ENCODE measurements around the gene PFKFB4. TPM values are rescaled to one million over a fixed set of nuclear protein-coding genes. Genes with fewer than 3 reads are reported as not detected.
A peak's percentile ranks its signal among the peaks of the same experiment; 100 is the strongest.
"Not testable (repeated sequence)": the region's sequence is repeated elsewhere in the genome, so short reads cannot be mapped to it uniquely, and the experiment has no call there.

Gene PFKFB4
- total and polyA plus RNA-seq, 2 donors (not counting 1 experiment from before 2014, with no cell fraction given), result 1.3 to 3.3 TPM

GRCh38 chr3:48475188-48475587 lies 81.4 kb downstream of the PFKFB4 start:
- Mint-ChIP-seq H3K27me3 (no peaks in the 10 kb centered on the region), H3K27ac (peak overlapping the region; percentile 74), H3K4me3 (no peak overlapping the region), H3K9me3 (ENCODE audit: insufficient read depth) (no peaks in the 10 kb centered on the region), H3K4me1 (peaks cover 62% of the 10 kb centered on the region)
- Histone ChIP-seq H4K20me1 (ENCODE audit: control insufficient read depth, insufficient read depth, low read length, poor library complexity, severe bottlenecking) (no peaks in the 10 kb centered on the region), H3K4me3 (ENCODE audit: control extremely low read depth in 1 of 5, extremely low read depth in 1 of 5, insufficient read depth in 1 of 5, low read depth in 2 of 5, low read length in 4 of 5) (no peak overlapping the region), H3K4me1 (ENCODE audit: control insufficient read depth in 2 of 2, insufficient read depth in 2 of 2, low read length in 2 of 2) (peaks cover 58 to 76% of the 10 kb centered on the region in 2 donors), H3K27me3 (replicated peaks in 1 of 4; ENCODE audit: control extremely low read depth in 1 of 4, control insufficient read depth in 3 of 4, insufficient read depth in 4 of 4, low read length in 3 of 4) (no peaks in the 10 kb centered on the region), H2AFZ (ENCODE audit: insufficient read depth, low read depth, low read length, poor library complexity, severe bottlenecking) (no peak overlapping the region), H3K4me2 (replicated peaks; ENCODE audit: low read depth, low read length, poor library complexity, severe bottlenecking) (no peak overlapping the region), H3K9ac (ENCODE audit: low read length) (no peak overlapping the region), H3K9me3 (ENCODE audit: control extremely low read depth in 1 of 3, control insufficient read depth in 2 of 3, insufficient read depth in 1 of 3, low read length in 2 of 3) (no peaks in the 10 kb centered on the region), H3K27ac (ENCODE audit: low read length in 2 of 2) (peak overlapping the region in 1 of 2 donors; percentile 61), H3K79me2 (ENCODE audit: control insufficient read depth, insufficient read depth, low read length) (peaks cover 74% of the 10 kb centered on the region), H3K36me3 (replicated peaks in 1 of 2; ENCODE audit: control extremely low read depth in 1 of 2, control insufficient read depth in 1 of 2, extremely low read depth in 1 of 2, insufficient read depth in 2 of 2, low read length in 1 of 2) (peaks cover 0 to 5% of the 10 kb centered on the region in 2 experiments)
- DNase-seq (no peak), ATAC-seq (ENCODE audit: low read depth) (no peak)
- intact Hi-C loops (cut with micrococcal nuclease), result no loop called here
- CTCF ChIA-PET, result interaction anchor here (1.2 to 17.7 kb wide), 3 partner anchors 32 to 39 kb away, joined by 6 to 240 read pairs (median 31); partner anchors contain the start of genes CCDC51, SHISA5 and TMA7
- TF ChIP-seq EZH2 (IDR thresholded peaks at IDR 0.05; ENCODE audit: borderline replicate concordance, insufficient read depth, low read depth, low read length, poor library complexity, severe bottlenecking), result no peak
- TF ChIP-seq, protein P1, sequence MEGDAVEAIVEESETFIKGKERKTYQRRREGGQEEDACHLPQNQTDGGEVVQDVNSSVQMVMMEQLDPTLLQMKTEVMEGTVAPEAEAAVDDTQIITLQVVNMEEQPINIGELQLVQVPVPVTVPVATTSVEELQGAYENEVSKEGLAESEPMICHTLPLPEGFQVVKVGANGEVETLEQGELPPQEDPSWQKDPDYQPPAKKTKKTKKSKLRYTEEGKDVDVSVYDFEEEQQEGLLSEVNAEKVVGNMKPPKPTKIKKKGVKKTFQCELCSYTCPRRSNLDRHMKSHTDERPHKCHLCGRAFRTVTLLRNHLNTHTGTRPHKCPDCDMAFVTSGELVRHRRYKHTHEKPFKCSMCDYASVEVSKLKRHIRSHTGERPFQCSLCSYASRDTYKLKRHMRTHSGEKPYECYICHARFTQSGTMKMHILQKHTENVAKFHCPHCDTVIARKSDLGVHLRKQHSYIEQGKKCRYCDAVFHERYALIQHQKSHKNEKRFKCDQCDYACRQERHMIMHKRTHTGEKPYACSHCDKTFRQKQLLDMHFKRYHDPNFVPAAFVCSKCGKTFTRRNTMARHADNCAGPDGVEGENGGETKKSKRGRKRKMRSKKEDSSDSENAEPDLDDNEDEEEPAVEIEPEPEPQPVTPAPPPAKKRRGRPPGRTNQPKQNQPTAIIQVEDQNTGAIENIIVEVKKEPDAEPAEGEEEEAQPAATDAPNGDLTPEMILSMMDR (IDR thresholded peaks at IDR 0.05), result no peak
- 96% methylated on average over 10 of the region's 11 CpGs for WGBS (ENCODE audit: insufficient coverage)
- POLR2A ChIA-PET, result interaction anchor here (4.3 kb wide), 1 partner anchor 35 kb away, joined by 22 read pairs; the partner anchor contains the start of genes CCDC51 and TMA7

DNA sequence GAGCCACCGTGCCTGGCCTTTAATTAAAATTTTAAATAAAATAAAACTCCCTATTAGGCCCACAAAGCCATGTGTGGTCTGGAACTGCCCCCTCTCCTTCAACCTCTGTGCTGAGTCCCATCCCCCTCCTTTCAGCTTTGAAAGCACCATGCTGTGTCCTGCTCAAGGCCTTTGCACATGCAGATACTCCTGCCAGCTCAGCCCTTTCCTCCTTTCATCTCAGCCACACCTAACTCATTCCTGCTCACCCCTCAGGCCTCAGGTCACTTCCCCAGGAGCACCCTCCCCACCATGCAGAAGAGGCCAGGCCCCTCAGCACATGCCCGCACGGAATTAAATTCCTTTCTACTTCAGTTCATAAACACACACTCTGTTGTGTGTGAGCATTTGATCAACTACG lies 82.0 kb downstream of the PFKFB4 start:
- Histone ChIP-seq H3K79me2 (ENCODE audit: control insufficient read depth, insufficient read depth, low read length) (peaks cover 80% of the 10 kb centered on the region), H2AFZ (ENCODE audit: insufficient read depth, low read depth, low read length, poor library complexity, severe bottlenecking) (no peak overlapping the region), H3K36me3 (replicated peaks in 1 of 2; ENCODE audit: control extremely low read depth in 1 of 2, control insufficient read depth in 1 of 2, extremely low read depth in 1 of 2, insufficient read depth in 2 of 2, low read length in 1 of 2) (peaks cover 0 to 10% of the 10 kb centered on the region in 2 experiments), H3K9ac (ENCODE audit: low read length) (no peak overlapping the region), H3K9me3 (ENCODE audit: control extremely low read depth in 1 of 3, control insufficient read depth in 2 of 3, insufficient read depth in 1 of 3, low read length in 2 of 3) (no peaks in the 10 kb centered on the region), H3K27me3 (replicated peaks in 1 of 4; ENCODE audit: control extremely low read depth in 1 of 4, control insufficient read depth in 3 of 4, insufficient read depth in 4 of 4, low read length in 3 of 4) (no peaks in the 10 kb centered on the region), H3K4me1 (ENCODE audit: control insufficient read depth in 2 of 2, insufficient read depth in 2 of 2, low read length in 2 of 2) (peaks cover 60 to 76% of the 10 kb centered on the region in 2 donors), H3K27ac (ENCODE audit: low read length in 2 of 2) (peak overlapping the region in 1 of 2 donors; percentile 61), H3K4me2 (replicated peaks; ENCODE audit: low read depth, low read length, poor library complexity, severe bottlenecking) (no peak overlapping the region), H3K4me3 (ENCODE audit: control extremely low read depth in 1 of 5, extremely low read depth in 1 of 5, insufficient read depth in 1 of 5, low read depth in 2 of 5, low read length in 4 of 5) (no peak overlapping the region), H4K20me1 (ENCODE audit: control insufficient read depth, insufficient read depth, low read length, poor library complexity, severe bottlenecking) (peaks cover under 1% of the 10 kb centered on the region)
- no peak for ATAC-seq (ENCODE audit: low read depth)
- no peak for DNase-seq
- 100% methylated on average over 2 of the region's 4 CpGs for WGBS (ENCODE audit: insufficient coverage)
- Mint-ChIP-seq H3K4me1 (peaks cover 66% of the 10 kb centered on the region), H3K27me3 (no peaks in the 10 kb centered on the region), H3K27ac (peak overlapping the region; percentile 74), H3K4me3 (peak overlapping the region; percentile 5), H3K9me3 (ENCODE audit: insufficient read depth) (no peaks in the 10 kb centered on the region)
- no peak for TF ChIP-seq EZH2 (IDR thresholded peaks at IDR 0.05; ENCODE audit: borderline replicate concordance, insufficient read depth, low read depth, low read length, poor library complexity, severe bottlenecking)
- TF ChIP-seq, protein P1 (IDR thresholded peaks at IDR 0.05), result no peak
- intact Hi-C loops (cut with micrococcal nuclease), result no loop called here
- CTCF ChIA-PET, result interaction anchor here (0.6 to 17.7 kb wide), 8 partner anchors 10 to 75 kb away, joined by 3 to 240 read pairs (median 5); partner anchors contain the start of genes CCDC51, SHISA5 and TMA7
- POLR2A ChIA-PET, result interaction anchor here (0.7 to 4.3 kb wide), 2 partner anchors 23 to 35 kb away, joined by 3 to 22 read pairs; partner anchors contain the start of genes CCDC51 and TMA7

GRCh38 chr3:48474031-48474430 lies 82.6 kb downstream of the PFKFB4 start:
- WGBS (ENCODE audit: insufficient coverage), result 90% methylated on average over 2 of the region's 4 CpGs
- ChIA-PET CTCF (interaction anchor here (0.6 to 17.7 kb wide), 14 partner anchors 8 to 75 kb away, joined by 3 to 240 read pairs (median 4); partner anchors contain the start of genes CCDC51, SHISA5 and TMA7), POLR2A (interaction anchor here (0.7 to 4.3 kb wide), 3 partner anchors 24 to 34 kb away, joined by 3 to 22 read pairs (median 5); partner anchors contain the start of genes CCDC51 and TMA7)
- intact Hi-C loops (cut with micrococcal nuclease); DNase-seq; H3K27me3 ChIP-seq (replicated peaks in 1 of 4; ENCODE audit: control extremely low read depth in 1 of 4, control insufficient read depth in 3 of 4, insufficient read depth in 4 of 4, low read length in 3 of 4); H2AFZ ChIP-seq (ENCODE audit: insufficient read depth, low read depth, low read length, poor library complexity, severe bottlenecking); H4K20me1 ChIP-seq (ENCODE audit: control insufficient read depth, insufficient read depth, low read length, poor library complexity, severe bottlenecking); H3K9me3 ChIP-seq (ENCODE audit: control extremely low read depth in 1 of 3, control insufficient read depth in 2 of 3, insufficient read depth in 1 of 3, low read length in 2 of 3); H3K27me3 Mint-ChIP-seq; H3K4me2 ChIP-seq (replicated peaks; ENCODE audit: low read depth, low read length, poor library complexity, severe bottlenecking); ATAC-seq (ENCODE audit: low read depth); H3K9ac ChIP-seq (ENCODE audit: low read length); H3K9me3 Mint-ChIP-seq (ENCODE audit: insufficient read depth); H3K4me3 Mint-ChIP-seq; H3K4me3 ChIP-seq (ENCODE audit: control extremely low read depth in 1 of 5, extremely low read depth in 1 of 5, insufficient read depth in 1 of 5, low read depth in 2 of 5, low read length in 4 of 5): not testable (repeated sequence)
- peaks cover 66% of the 10 kb centered on the region for H3K4me1 Mint-ChIP-seq
- H3K4me1 ChIP-seq (ENCODE audit: control insufficient read depth in 2 of 2, insufficient read depth in 2 of 2, low read length in 2 of 2), result peaks cover 62 to 76% of the 10 kb centered on the region in 2 donors
- H3K79me2 ChIP-seq (ENCODE audit: control insufficient read depth, insufficient read depth, low read length), result peaks cover 86% of the 10 kb centered on the region
- peak overlapping the region; percentile 53 for H3K27ac Mint-ChIP-seq
- peak overlapping the region in 1 of 2 donors; percentile 99 for H3K27ac ChIP-seq (ENCODE audit: low read length in 2 of 2)
- peaks cover 0 to 16% of the 10 kb centered on the region in 2 experiments for H3K36me3 ChIP-seq (replicated peaks in 1 of 2; ENCODE audit: control extremely low read depth in 1 of 2, control insufficient read depth in 1 of 2, extremely low read depth in 1 of 2, insufficient read depth in 2 of 2, low read length in 1 of 2)

Data from B cell (primary cell).